H1 (cell line): Measurements from ENCODE around the gene DYRK2. TPM values are rescaled to one million over a fixed set of nuclear protein-coding genes. Genes with fewer than 3 reads are reported as not detected.

Source experiments
- CTCF ChIA-PET: fragments of 300-600 bp; sonication (Branson Sonifier 250); formaldehyde crosslinking; loops from one replicate; lab custom pipeline; 2021; ENCODE audit not compliant: partially characterized antibody; lab: Charles Lee
- POLR2A ChIA-PET: fragments of 300-600 bp; sonication (Branson Sonifier 250); formaldehyde crosslinking; loops from one replicate; lab custom pipeline; 2021; ENCODE audit warnings: inconsistent platforms; ENCODE audit not compliant: partially characterized antibody; lab: Charles Lee
- DNase-seq, 2 experiments: peaks; one replicate each; pipeline versions ENCODE4 v3.0.0 to v3.0.0-alpha.2; 2010 to 2022; ENCODE audit warnings: low spot score in 2 of 2, low read depth in 1 of 2, mixed read lengths in 1 of 2
- FAIRE-seq: peaks from 2 replicates; lab custom pipeline; 2011; peaks lifted over from hg19 to GRCh38; lab: Jason Lieb, UNC
- H2AFZ ChIP-seq: 2 replicates; pipeline ENCODE4 v1.8.1; 2012; ENCODE audit warnings: low read length, inconsistent platforms
- H2AK5ac ChIP-seq: 2 replicates; pipeline ENCODE4 v1.6.1; 2013; ENCODE audit warnings: low read depth, low read length
- H2BK120ac ChIP-seq: replicated peaks from 2 replicates; pipeline ENCODE3; 2013; ENCODE audit warnings: low read depth, low read length, inconsistent platforms
- H2BK12ac ChIP-seq: 2 replicates; pipeline ENCODE4 v1.6.1; 2013; ENCODE audit warnings: low read depth, low read length
- H2BK15ac ChIP-seq: 2 replicates; pipeline ENCODE4 v1.6.1; 2013; ENCODE audit warnings: low read length
- H2BK20ac ChIP-seq: 2 replicates; pipeline ENCODE4 v1.6.1; 2013; ENCODE audit warnings: low read length
- H2BK5ac ChIP-seq: 2 replicates; pipeline ENCODE4 v1.6.1; 2013; ENCODE audit warnings: low read depth, low read length
- H3K14ac ChIP-seq: 2 replicates; pipeline ENCODE4 v1.6.1; 2013; ENCODE audit warnings: inconsistent platforms; ENCODE audit not compliant: insufficient read length
- H3K18ac ChIP-seq: 2 replicates; pipeline ENCODE4 v1.6.1; 2013; ENCODE audit warnings: low read length; ENCODE audit errors: extremely low read depth
- H3K23ac ChIP-seq: 2 replicates; pipeline ENCODE4 v1.6.1; 2013; ENCODE audit warnings: inconsistent platforms; ENCODE audit not compliant: insufficient read length
- H3K23me2 ChIP-seq: 2 replicates; pipeline ENCODE4 v1.6.1; 2013; ENCODE audit warnings: low read depth, low read length
- H3K27ac ChIP-seq: 2 replicates; pipeline ENCODE4 v1.6.1; 2011; ENCODE audit warnings: low read depth, low read length, inconsistent platforms
- H3K27me3 ChIP-seq, 4 experiments: replicated peaks in 1 of 4; 1 replicate in 1 of 4; 2 replicates in 3 of 4; pipeline versions ENCODE4 v1.6.1 to v1.8.1; 2011 to 2013; ENCODE audit warnings: low read length in 3 of 4, mild to moderate bottlenecking in 3 of 4, inconsistent platforms in 2 of 4, mixed read lengths in 2 of 4, moderate library complexity in 1 of 4; ENCODE audit not compliant: control insufficient read depth in 3 of 4, insufficient read depth in 3 of 4; ENCODE audit errors: extremely low read depth in 1 of 4
- H3K36me3 ChIP-seq, 4 experiments: 2 replicates each; pipeline versions ENCODE4 v1.6.1 to v1.8.1; 2011 to 2013; ENCODE audit warnings: mild to moderate bottlenecking in 4 of 4, low read length in 3 of 4, moderate library complexity in 2 of 4, control low read depth in 1 of 4, inconsistent platforms in 1 of 4; ENCODE audit not compliant: insufficient read depth in 4 of 4, control insufficient read depth in 2 of 4
- H3K4ac ChIP-seq: replicated peaks from 2 replicates; pipeline ENCODE3; 2013; ENCODE audit warnings: low read length, low read depth, mixed read lengths, inconsistent platforms; ENCODE audit not compliant: insufficient read length
- H3K4me1 ChIP-seq, 4 experiments: replicated peaks in 1 of 4; 1 replicate in 1 of 4; 2 replicates in 3 of 4; pipeline versions ENCODE4 v1.6.1 to v1.8.1; 2011 to 2013; ENCODE audit warnings: low read length in 3 of 4, inconsistent platforms in 2 of 4, mixed read lengths in 1 of 4; ENCODE audit not compliant: insufficient read depth in 4 of 4, control insufficient read depth in 3 of 4
- H3K4me2 ChIP-seq, 2 experiments: 2 replicates each; pipeline versions ENCODE4 v1.6.1 to v1.8.1; 2011 to 2013; ENCODE audit warnings: low read depth in 2 of 2, low read length in 2 of 2, control low read depth in 1 of 2, inconsistent platforms in 1 of 2, mild to moderate bottlenecking in 1 of 2; ENCODE audit not compliant: insufficient read depth in 1 of 2
- H3K4me3 ChIP-seq, 4 experiments: fragments of 200-600, 300-600 bp in 1 of 4; sonication (generic), shearing (Covaris generic), sonication (Bioruptor Twin) in 1 of 4; 2 replicates each; pipeline versions ENCODE4 v1.5.1 to v1.8.1; 2011 to 2016; ENCODE audit warnings: low read length in 4 of 4, low read depth in 3 of 4, control low read depth in 2 of 4, inconsistent platforms in 2 of 4, mild to moderate bottlenecking in 2 of 4, mixed read lengths in 1 of 4, moderate library complexity in 1 of 4; ENCODE audit not compliant: insufficient read depth in 2 of 4; ENCODE audit errors: extremely low read depth in 1 of 4
- H3K56ac ChIP-seq: replicated peaks from 2 replicates; pipeline ENCODE3; 2013; ENCODE audit warnings: low read depth, mild to moderate bottlenecking, mixed read lengths, low read length, inconsistent platforms; ENCODE audit not compliant: insufficient read length
- H3K79me1 ChIP-seq: 2 replicates; pipeline ENCODE4 v1.6.1; 2013; ENCODE audit warnings: low read depth, low read length, control low read depth
- H3K79me2 ChIP-seq, 2 experiments: 2 replicates each; pipeline versions ENCODE4 v1.6.1 to v1.8.1; 2012 to 2013; ENCODE audit warnings: low read length in 2 of 2, mild to moderate bottlenecking in 2 of 2, inconsistent platforms in 1 of 2; ENCODE audit not compliant: insufficient read depth in 2 of 2, control insufficient read depth in 1 of 2
- H3K9ac ChIP-seq, 4 experiments: replicated peaks in 1 of 4; 1 replicate in 1 of 4; 2 replicates in 3 of 4; pipeline versions ENCODE4 v1.6.1 to v1.8.1; 2011 to 2013; ENCODE audit warnings: low read depth in 3 of 4, low read length in 3 of 4, control low read depth in 2 of 4, mild to moderate bottlenecking in 2 of 4, moderate library complexity in 2 of 4, inconsistent platforms in 1 of 4; ENCODE audit errors: extremely low read depth in 1 of 4
- H3K9me3 ChIP-seq, 2 experiments: 2 replicates each; pipeline versions ENCODE4 v1.6.1 to v1.8.1; 2012 to 2013; ENCODE audit warnings: mild to moderate bottlenecking in 2 of 2, moderate library complexity in 2 of 2, control low read depth in 1 of 2, inconsistent platforms in 1 of 2, low read depth in 1 of 2, low read length in 1 of 2, mixed read lengths in 1 of 2; ENCODE audit not compliant: insufficient read depth in 2 of 2
- H4K20me1 ChIP-seq, 2 experiments: replicated peaks in 1 of 2; 2 replicates each; pipeline versions ENCODE3 to v1.8.1; 2011 to 2013; ENCODE audit warnings: inconsistent platforms in 2 of 2, low read length in 2 of 2, mild to moderate bottlenecking in 1 of 2; ENCODE audit not compliant: insufficient read depth in 2 of 2, control insufficient read depth in 1 of 2
- H4K5ac ChIP-seq: 2 replicates; pipeline ENCODE4 v1.6.1; 2013; ENCODE audit warnings: low read length, low read depth, mixed read lengths, inconsistent platforms; ENCODE audit not compliant: insufficient read length
- H4K8ac ChIP-seq: 2 replicates; pipeline ENCODE4 v1.8.0; 2013; ENCODE audit warnings: mild to moderate bottlenecking, moderate library complexity, low read length, inconsistent platforms; ENCODE audit not compliant: insufficient read depth; ENCODE audit errors: extremely low read depth
- H4K91ac ChIP-seq: replicated peaks from 2 replicates; pipeline ENCODE3; 2013; ENCODE audit warnings: low read length, mixed read lengths, inconsistent platforms; ENCODE audit not compliant: insufficient read length
- ASH2L ChIP-seq: fragments of 200-600, 300-600 bp; sonication (generic); IDR thresholded peaks from one replicate; pipeline ENCODE4 v1.7.1; 2017; ENCODE audit warnings: low read length
- EGR1 ChIP-seq: IDR thresholded peaks from 2 replicates; pipeline ENCODE4 v1.6.1; 2011; ENCODE audit warnings: low read depth, low read length, borderline replicate concordance
- RNF2 ChIP-seq: fragments of 200-900, 300-1000 bp; sonication (generic); IDR thresholded peaks from 2 replicates; pipeline ENCODE4 v1.7.1; 2016; ENCODE audit warnings: borderline replicate concordance, low read depth, mild to moderate bottlenecking, antibody characterized with exemption, low read length; ENCODE audit not compliant: poor library complexity, severe bottlenecking; ENCODE audit errors: missing control alignments
- polyA plus RNA-seq, 7 experiments: library from polyadenylated mRNA; depleted of rRNA in 3 of 7; stranded (reverse) in 5 of 7; unstranded in 2 of 7; fragments of >200 nt in 5 of 7; fragments of 200-250 nt in 2 of 7; gene quantifications; 1 replicate in 5 of 7; 2 replicates in 1 of 7; 4 replicates in 1 of 7; pipeline versions ENCODE4 v1.2.1 to v1.2.3, GENCODE V29; 2011 to 2013; ENCODE audit warnings: missing spikeins in 2 of 7, mixed read lengths in 2 of 7
- total RNA-seq: library from RNA; stranded (reverse); fragmentation: NEBNext Ultra II Directional; extraction: Animal tissue kit (Norgen Biotek cat#: 25700); gene quantifications from 2 replicates; pipeline ENCODE4 v1.2.1, GENCODE V29; 2021

Gene DYRK2
- total and polyA plus RNA-seq, 2 of the 8 experiments (the other 6 are each of a cell fraction or from before 2014, with no cell fraction given) = 11.2 to 31.6 TPM

DNA sequence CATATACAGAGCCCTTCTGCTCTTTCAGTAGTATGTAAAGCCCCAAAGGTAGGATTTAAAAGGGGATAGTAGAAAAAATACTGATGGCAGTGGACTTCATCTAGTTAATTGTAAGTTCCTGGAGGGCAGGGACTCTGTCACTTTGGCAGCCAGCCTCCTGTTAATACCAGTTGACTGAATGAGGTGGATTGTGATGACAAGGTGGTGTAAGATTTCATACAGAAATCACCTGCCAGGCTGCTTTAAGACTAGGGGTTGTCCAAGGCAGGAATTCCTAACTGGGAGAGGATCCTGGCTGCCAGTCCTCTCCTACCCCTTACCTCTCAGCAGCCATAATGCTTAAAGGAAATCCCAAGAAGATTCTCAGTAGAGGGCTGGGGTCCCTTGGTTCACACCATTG is 7.3 kb downstream of the DYRK2 start:
- Histone ChIP-seq H3K36me3 (peaks cover 16 to 47% (median 27%) of the 10 kb centered on the region in 4 experiments), H2BK20ac (no peak overlapping the region), H3K27me3 (no peaks in the 10 kb centered on the region), H3K4me3 (no peak overlapping the region), H3K23me2 (peaks cover under 1% of the 10 kb centered on the region; the same call in 1 of the 2 replicates), H3K4ac (no peak overlapping the region), H3K4me2 (no peak overlapping the region), H2AFZ (no peak overlapping the region), H2BK12ac (no peak overlapping the region), H4K5ac (no peak overlapping the region), H3K9ac (no peak overlapping the region), H3K4me1 (peaks cover under 1 to 6% (median 4%) of the 10 kb centered on the region in 4 experiments; a peak in 5 of 7 replicates), H3K79me1 (peaks cover 18% of the 10 kb centered on the region), H4K91ac (no peak overlapping the region), H2BK15ac (no peak overlapping the region), H3K18ac (no peak overlapping the region), H4K8ac (no peak overlapping the region), H3K56ac (no peak overlapping the region), H3K14ac (no peak overlapping the region), H3K9me3 (no peaks in the 10 kb centered on the region), H2AK5ac (no peak overlapping the region), H4K20me1 (peaks cover 21 to 26% of the 10 kb centered on the region in 2 experiments), H3K27ac (no peak overlapping the region), H2BK5ac (no peak overlapping the region), H3K23ac (no peak overlapping the region), H3K79me2 (peaks cover 36 to 100% of the 10 kb centered on the region in 2 experiments), H2BK120ac (no peak overlapping the region)
- ChIA-PET CTCF (interaction anchor here (1.8 kb wide), 1 partner anchor 300 kb away, joined by 4 read pairs; no protein-coding TSS in a partner anchor), POLR2A (interaction anchor here (2.9 kb wide), 1 partner anchor 8 kb away, joined by 19 read pairs; no protein-coding TSS in a partner anchor)
- TF ChIP-seq ASH2L (no peak), EGR1 (no peak), RNF2 (no peak)
- DNase-seq = no peak
- FAIRE-seq = no peak
